ENCODE measurements around the gene FNBP1. TPM values are rescaled to one million over a fixed set of nuclear protein-coding genes. Genes with fewer than 3 reads are reported as not detected.

FNBP1 gene
- total RNA-seq, 1 experiment from 2014 or later = 80.7 TPM

DNA sequence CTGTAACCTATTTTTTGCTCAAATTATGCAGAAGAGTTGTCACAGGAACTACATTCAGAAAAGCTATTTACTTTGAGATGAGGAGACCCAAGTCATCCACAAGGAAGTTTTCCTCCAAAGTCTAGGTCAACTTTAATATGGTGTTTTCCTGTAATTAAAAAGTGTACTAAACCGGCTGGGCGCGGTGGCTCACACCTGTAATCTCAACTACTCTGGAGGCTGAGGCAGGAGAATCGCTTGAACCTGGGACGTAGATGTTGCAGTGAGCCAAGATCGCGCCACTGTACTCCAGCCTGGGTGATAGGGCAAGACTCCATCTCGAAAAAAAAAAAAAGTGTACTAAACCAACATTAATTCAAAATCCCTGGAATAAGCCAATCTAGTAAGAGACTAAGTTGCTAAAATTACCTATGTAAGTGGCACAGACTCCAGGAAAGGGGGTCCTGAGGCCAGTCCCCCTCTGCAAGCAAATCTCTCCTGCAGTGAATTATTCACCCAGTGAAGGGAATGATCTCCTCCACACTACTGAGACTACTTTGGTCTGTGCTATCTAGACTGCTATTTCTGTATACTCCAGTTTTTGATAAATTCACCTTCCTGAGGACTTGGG, 38.9 kb downstream of the FNBP1 start:
- ChIA-PET CTCF (no interaction called here), POLR2A (ENCODE audit: unreplicated experiment) (interaction anchor here (0.8 kb wide), 1 partner anchor 33 kb away, joined by 8 read pairs; no protein-coding TSS in a partner anchor)
- no peak for DNase-seq
- H3F3A ChIP-seq (ENCODE audit: insufficient read depth, low read depth) = no peaks in the 10 kb centered on the region; the same call in 1 of the 2 replicates
- H2AFZ ChIP-seq = no peak overlapping the region
- no TSS peak for BruUV-seq (replicated peaks)
- H3K27ac ChIP-seq = no peak overlapping the region
- H4K20me1 ChIP-seq (ENCODE audit: insufficient read depth) = no peaks in the 10 kb centered on the region
- H3K36me3 ChIP-seq (ENCODE audit: low read depth) = no peaks in the 10 kb centered on the region
- no peaks in the 10 kb centered on the region for H3K4me1 ChIP-seq (replicated peaks; ENCODE audit: insufficient read depth)
- no peak overlapping the region for H3K4me3 ChIP-seq
- no peaks in the 10 kb centered on the region for H3K27me3 ChIP-seq (ENCODE audit: insufficient read depth, low read depth)
- H3K79me2 ChIP-seq (ENCODE audit: low read depth) = peaks cover 16% of the 10 kb centered on the region; the same call in 1 of the 2 replicates
- H3K9me3 ChIP-seq (ENCODE audit: insufficient read depth, low read depth) = no peaks in the 10 kb centered on the region
- no peaks in the 10 kb centered on the region for H3K9me2 ChIP-seq (ENCODE audit: insufficient read depth)
- intact Hi-C loops (cut with micrococcal nuclease; ENCODE audit: unreplicated experiment) = no loop called here
- TF ChIP-seq EZH2 (IDR thresholded peaks at IDR 0.05; ENCODE audit: low read depth) (no peak), CTCF (conservative IDR thresholded peaks at IDR 0.05) (no peak)
- H3K4me2 ChIP-seq = no peak overlapping the region

DNA sequence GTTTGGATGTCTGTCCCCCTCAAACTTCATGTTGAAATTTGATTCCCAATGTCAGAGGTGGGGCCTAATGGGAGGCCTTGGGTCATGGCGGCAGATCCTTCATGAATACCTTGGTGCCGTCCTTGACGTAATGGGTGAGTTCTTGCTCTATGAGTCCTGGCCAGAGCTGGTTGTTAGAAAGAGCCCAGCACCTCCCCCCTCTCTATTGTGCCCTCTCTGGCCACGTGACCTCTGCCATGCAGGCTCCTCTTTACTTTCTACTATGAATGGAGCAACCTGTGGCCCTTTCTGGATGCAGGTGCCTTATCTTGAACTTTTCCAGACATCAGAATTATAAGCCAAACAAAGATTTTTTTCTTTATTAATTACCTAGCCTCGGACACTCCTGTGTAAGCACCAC, 40.7 kb downstream of the FNBP1 start:
- Histone ChIP-seq H3K79me2 (ENCODE audit: low read depth) (0 out of 2 replicates have a peak, but pooled peaks cover 11% of the 10 kb centered on the region), H3K27ac (no peak overlapping the region), H3K4me1 (replicated peaks; ENCODE audit: insufficient read depth) (no peaks in the 10 kb centered on the region), H3K4me3 (no peak overlapping the region), H3K27me3 (ENCODE audit: insufficient read depth, low read depth) (no peaks in the 10 kb centered on the region), H3K4me2 (no peak overlapping the region), H3K9me3 (ENCODE audit: insufficient read depth, low read depth) (no peaks in the 10 kb centered on the region), H2AFZ (no peak overlapping the region), H4K20me1 (ENCODE audit: insufficient read depth) (no peaks in the 10 kb centered on the region), H3K36me3 (ENCODE audit: low read depth) (no peaks in the 10 kb centered on the region), H3F3A (ENCODE audit: insufficient read depth, low read depth) (no peaks in the 10 kb centered on the region), H3K9me2 (ENCODE audit: insufficient read depth) (no peaks in the 10 kb centered on the region)
- POLR2A ChIA-PET (ENCODE audit: unreplicated experiment) = no interaction called here
- intact Hi-C loops (cut with micrococcal nuclease; ENCODE audit: unreplicated experiment) = no loop called here
- TF ChIP-seq CTCF (conservative IDR thresholded peaks at IDR 0.05) (no peak), EZH2 (IDR thresholded peaks at IDR 0.05; ENCODE audit: low read depth) (no peak)
- CTCF ChIA-PET = no interaction called here
- no TSS peak for BruUV-seq (replicated peaks)
- no peak for DNase-seq

- no peak overlapping the region for H3K27ac ChIP-seq
- H3K4me1 ChIP-seq (replicated peaks; ENCODE audit: insufficient read depth) = peaks cover under 1% of the 10 kb centered on the region; the same call in 1 of the 2 replicates
- H4K20me1 ChIP-seq (ENCODE audit: insufficient read depth) = no peaks in the 10 kb centered on the region
- no TSS peak for BruUV-seq (replicated peaks)
- CTCF ChIA-PET = no interaction called here
- H3K4me3 ChIP-seq = no peak overlapping the region
- H3K27me3 ChIP-seq (ENCODE audit: insufficient read depth, low read depth) = no peaks in the 10 kb centered on the region
- POLR2A ChIA-PET (ENCODE audit: unreplicated experiment) = no interaction called here
- intact Hi-C loops (cut with micrococcal nuclease; ENCODE audit: unreplicated experiment) = no loop called here
- TF ChIP-seq EZH2 (IDR thresholded peaks at IDR 0.05; ENCODE audit: low read depth) = no peak
- no peak for TF ChIP-seq CTCF (conservative IDR thresholded peaks at IDR 0.05)
- H3K9me2 ChIP-seq (ENCODE audit: insufficient read depth) = no peaks in the 10 kb centered on the region
- 0 out of 2 replicates have a peak, but pooled peaks cover 11% of the 10 kb centered on the region for H3K79me2 ChIP-seq (ENCODE audit: low read depth)
- H3F3A ChIP-seq (ENCODE audit: insufficient read depth, low read depth) = no peaks in the 10 kb centered on the region
- no peak overlapping the region for H2AFZ ChIP-seq
- DNase-seq = no peak
- no peak overlapping the region for H3K4me2 ChIP-seq
- no peaks in the 10 kb centered on the region for H3K36me3 ChIP-seq (ENCODE audit: low read depth)
- no peaks in the 10 kb centered on the region for H3K9me3 ChIP-seq (ENCODE audit: insufficient read depth, low read depth)
These were observed 41.8 kb downstream of the FNBP1 start for GRCh38 chr9:130001190-130001589.

Measured in PC-9 (cell line).